ENCODE results near the gene PRDX2.

The PRDX2 gene

GRCh38 chr19:12784871-12785430, 16.6 kb downstream of the PRDX2 start:
- H3K36me3 ChIP-seq (ENCODE audit: control insufficient read depth in 2 of 2, insufficient read depth in 2 of 2, low read length in 2 of 2): no peaks in the 10 kb centered on the region
- H3K9ac ChIP-seq (ENCODE audit: low read length in 2 of 2): no peak overlapping the region
- no peaks in the 10 kb centered on the region for H3K27me3 ChIP-seq (ENCODE audit: control insufficient read depth in 1 of 2, insufficient read depth in 2 of 2, low read length in 2 of 2)
- peak overlapping the region; percentile 100 for H3K27ac ChIP-seq (ENCODE audit: low read length)
- peaks cover 57% of the 10 kb centered on the region for H3K4me1 ChIP-seq (ENCODE audit: control insufficient read depth, insufficient read depth, low read length)
- no peaks in the 10 kb centered on the region for H3K9me3 ChIP-seq (ENCODE audit: control insufficient read depth in 2 of 2, low read length in 2 of 2)
- peak overlapping the region in 1 of 2 donors; percentile 15 for H3K4me3 ChIP-seq (ENCODE audit: low read length in 2 of 2)

GRCh38 chr19:12784394-12784870, 17.2 kb downstream of the PRDX2 start:
- Histone ChIP-seq H3K27ac (ENCODE audit: low read length) (peak overlapping the region; percentile 100), H3K36me3 (ENCODE audit: control insufficient read depth in 2 of 2, insufficient read depth in 2 of 2, low read length in 2 of 2) (no peaks in the 10 kb centered on the region), H3K27me3 (ENCODE audit: control insufficient read depth in 1 of 2, insufficient read depth in 2 of 2, low read length in 2 of 2) (no peaks in the 10 kb centered on the region), H3K4me1 (ENCODE audit: control insufficient read depth, insufficient read depth, low read length) (peaks cover 58% of the 10 kb centered on the region), H3K4me3 (ENCODE audit: low read length in 2 of 2) (peak overlapping the region in 1 of 2 donors; percentile 8), H3K9ac (ENCODE audit: low read length in 2 of 2) (no peak overlapping the region), H3K9me3 (ENCODE audit: control insufficient read depth in 2 of 2, low read length in 2 of 2) (no peaks in the 10 kb centered on the region)

- Histone ChIP-seq H3K27me3 (ENCODE audit: control insufficient read depth in 1 of 2, insufficient read depth in 2 of 2, low read length in 2 of 2) (no peaks in the 10 kb centered on the region), H3K27ac (ENCODE audit: low read length) (peak overlapping the region; percentile 100), H3K9ac (ENCODE audit: low read length in 2 of 2) (peak overlapping the region in 1 of 2 donors; percentile 74), H3K4me1 (ENCODE audit: control insufficient read depth, insufficient read depth, low read length) (peaks cover 58% of the 10 kb centered on the region), H3K36me3 (ENCODE audit: control insufficient read depth in 2 of 2, insufficient read depth in 2 of 2, low read length in 2 of 2) (no peaks in the 10 kb centered on the region), H3K9me3 (ENCODE audit: control insufficient read depth in 2 of 2, low read length in 2 of 2) (no peaks in the 10 kb centered on the region), H3K4me3 (ENCODE audit: low read length in 2 of 2) (peak overlapping the region in 1 of 2 donors; percentile 8)
Observed at GRCh38 chr19:12783849-12784393, 17.7 kb downstream of the PRDX2 start.

- Histone ChIP-seq H3K27me3 (ENCODE audit: control insufficient read depth in 1 of 2, insufficient read depth in 2 of 2, low read length in 2 of 2) (no peaks in the 10 kb centered on the region), H3K4me3 (ENCODE audit: low read length in 2 of 2) (peak overlapping the region in 1 of 2 donors; percentile 78), H3K9ac (ENCODE audit: low read length in 2 of 2) (peak overlapping the region in 1 of 2 donors; percentile 74), H3K9me3 (ENCODE audit: control insufficient read depth in 2 of 2, low read length in 2 of 2) (no peaks in the 10 kb centered on the region), H3K27ac (ENCODE audit: low read length) (peak overlapping the region; percentile 100), H3K4me1 (ENCODE audit: control insufficient read depth, insufficient read depth, low read length) (peaks cover 58% of the 10 kb centered on the region), H3K36me3 (ENCODE audit: control insufficient read depth in 2 of 2, insufficient read depth in 2 of 2, low read length in 2 of 2) (no peaks in the 10 kb centered on the region)
Observed at GRCh38 chr19:12783291-12783848, 18.2 kb downstream of the PRDX2 start.

GRCh38 chr19:12782424-12783290, 18.9 kb downstream of the PRDX2 start:
- peak overlapping the region; percentile 74 to 94 for H3K9ac ChIP-seq (ENCODE audit: low read length in 2 of 2)
- peak overlapping the region; percentile 33 to 78 for H3K4me3 ChIP-seq (ENCODE audit: low read length in 2 of 2)
- H3K27me3 ChIP-seq (ENCODE audit: control insufficient read depth in 1 of 2, insufficient read depth in 2 of 2, low read length in 2 of 2): no peaks in the 10 kb centered on the region
- H3K9me3 ChIP-seq (ENCODE audit: control insufficient read depth in 2 of 2, low read length in 2 of 2): no peaks in the 10 kb centered on the region
- H3K4me1 ChIP-seq (ENCODE audit: control insufficient read depth, insufficient read depth, low read length): peaks cover 60% of the 10 kb centered on the region
- H3K36me3 ChIP-seq (ENCODE audit: control insufficient read depth in 2 of 2, insufficient read depth in 2 of 2, low read length in 2 of 2): no peaks in the 10 kb centered on the region
- peak overlapping the region; percentile 100 for H3K27ac ChIP-seq (ENCODE audit: low read length)

- H3K27ac ChIP-seq (ENCODE audit: low read length): peak overlapping the region; percentile 100
Observed at GRCh38 chr19:12782174-12782423, 19.5 kb downstream of the PRDX2 start.

GRCh38 chr19:12779162-12779993, 22.2 kb downstream of the PRDX2 start:
- Histone ChIP-seq H3K9ac (ENCODE audit: low read length in 2 of 2) (peak overlapping the region; percentile 76 to 93), H3K27me3 (ENCODE audit: control insufficient read depth in 1 of 2, insufficient read depth in 2 of 2, low read length in 2 of 2) (no peaks in the 10 kb centered on the region), H3K4me1 (ENCODE audit: control insufficient read depth, insufficient read depth, low read length) (peaks cover 59% of the 10 kb centered on the region), H3K4me3 (ENCODE audit: low read length in 2 of 2) (peak overlapping the region in 1 of 2 donors; percentile 79), H3K9me3 (ENCODE audit: control insufficient read depth in 2 of 2, low read length in 2 of 2) (no peaks in the 10 kb centered on the region), H3K27ac (ENCODE audit: low read length) (peak overlapping the region; percentile 95), H3K36me3 (ENCODE audit: control insufficient read depth in 2 of 2, insufficient read depth in 2 of 2, low read length in 2 of 2) (no peaks in the 10 kb centered on the region)

More at GRCh38 chr19:12782174-12782423, 19.5 kb downstream of the PRDX2 start:
- Histone ChIP-seq H3K36me3 (ENCODE audit: control insufficient read depth in 2 of 2, insufficient read depth in 2 of 2, low read length in 2 of 2) (no peaks in the 10 kb centered on the region), H3K9ac (ENCODE audit: low read length in 2 of 2) (peak overlapping the region; percentile 74 to 94), H3K4me1 (ENCODE audit: control insufficient read depth, insufficient read depth, low read length) (peaks cover 66% of the 10 kb centered on the region), H3K9me3 (ENCODE audit: control insufficient read depth in 2 of 2, low read length in 2 of 2) (no peaks in the 10 kb centered on the region), H3K4me3 (ENCODE audit: low read length in 2 of 2) (peak overlapping the region; percentile 33 to 78), H3K27me3 (ENCODE audit: control insufficient read depth in 1 of 2, insufficient read depth in 2 of 2, low read length in 2 of 2) (no peaks in the 10 kb centered on the region)

GRCh38 chr19:12778905-12779161, 22.8 kb downstream of the PRDX2 start:
- Histone ChIP-seq H3K9ac (ENCODE audit: low read length in 2 of 2) (peak overlapping the region; percentile 76 to 93), H3K9me3 (ENCODE audit: control insufficient read depth in 2 of 2, low read length in 2 of 2) (no peaks in the 10 kb centered on the region), H3K4me3 (ENCODE audit: low read length in 2 of 2) (peak overlapping the region; percentile 79 to 94), H3K27ac (ENCODE audit: low read length) (peak overlapping the region; percentile 95), H3K36me3 (ENCODE audit: control insufficient read depth in 2 of 2, insufficient read depth in 2 of 2, low read length in 2 of 2) (no peaks in the 10 kb centered on the region), H3K27me3 (ENCODE audit: control insufficient read depth in 1 of 2, insufficient read depth in 2 of 2, low read length in 2 of 2) (no peaks in the 10 kb centered on the region), H3K4me1 (ENCODE audit: control insufficient read depth, insufficient read depth, low read length) (peaks cover 56% of the 10 kb centered on the region)

- Histone ChIP-seq H3K4me3 (ENCODE audit: low read length in 2 of 2) (peak overlapping the region; percentile 79 to 94), H3K4me1 (ENCODE audit: control insufficient read depth, insufficient read depth, low read length) (peaks cover 50% of the 10 kb centered on the region), H3K9ac (ENCODE audit: low read length in 2 of 2) (peak overlapping the region; percentile 76 to 93), H3K36me3 (ENCODE audit: control insufficient read depth in 2 of 2, insufficient read depth in 2 of 2, low read length in 2 of 2) (no peaks in the 10 kb centered on the region), H3K9me3 (ENCODE audit: control insufficient read depth in 2 of 2, low read length in 2 of 2) (no peaks in the 10 kb centered on the region), H3K27me3 (ENCODE audit: control insufficient read depth in 1 of 2, insufficient read depth in 2 of 2, low read length in 2 of 2) (no peaks in the 10 kb centered on the region), H3K27ac (ENCODE audit: low read length) (peak overlapping the region; percentile 95)
Observed at GRCh38 chr19:12778017-12778904, 23.3 kb downstream of the PRDX2 start.

Data from stomach smooth muscle (tissue), 2 donors.